ENCODE results near the gene CNNM4.

DNA sequence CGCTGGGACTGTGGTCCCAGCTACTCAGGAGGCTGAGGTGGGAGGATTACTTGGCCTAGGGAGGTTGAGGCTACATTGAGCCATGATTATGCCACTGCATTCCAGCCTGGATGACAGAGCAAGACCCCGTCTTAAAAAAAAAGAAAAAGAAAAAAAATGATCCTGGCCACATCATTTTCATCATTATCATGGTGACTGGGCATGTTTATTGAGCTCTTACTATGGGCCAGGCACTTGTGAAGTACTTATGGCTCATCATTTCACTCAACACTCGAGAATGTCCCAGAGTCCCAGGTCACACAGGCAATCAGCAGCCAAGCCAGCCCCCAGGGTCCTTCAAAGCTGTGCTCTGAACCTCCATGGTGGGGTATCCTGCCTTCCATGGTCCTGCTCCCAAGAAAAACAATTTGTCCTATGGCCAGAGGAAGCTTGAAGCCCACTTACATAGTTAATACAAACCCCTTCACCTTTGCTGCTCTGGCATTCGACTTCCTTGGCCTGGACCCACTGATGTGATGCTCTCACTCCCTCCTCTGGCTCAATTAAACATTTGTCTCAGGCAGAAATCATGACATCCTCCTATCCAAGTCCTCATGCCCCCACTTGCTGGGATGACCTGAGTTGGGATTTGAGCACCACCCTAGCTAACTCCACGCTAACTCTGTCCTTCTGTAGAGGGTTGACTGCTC lies 3.8 kb upstream of the CNNM4 start:
- TF ChIP-seq, protein P1, sequence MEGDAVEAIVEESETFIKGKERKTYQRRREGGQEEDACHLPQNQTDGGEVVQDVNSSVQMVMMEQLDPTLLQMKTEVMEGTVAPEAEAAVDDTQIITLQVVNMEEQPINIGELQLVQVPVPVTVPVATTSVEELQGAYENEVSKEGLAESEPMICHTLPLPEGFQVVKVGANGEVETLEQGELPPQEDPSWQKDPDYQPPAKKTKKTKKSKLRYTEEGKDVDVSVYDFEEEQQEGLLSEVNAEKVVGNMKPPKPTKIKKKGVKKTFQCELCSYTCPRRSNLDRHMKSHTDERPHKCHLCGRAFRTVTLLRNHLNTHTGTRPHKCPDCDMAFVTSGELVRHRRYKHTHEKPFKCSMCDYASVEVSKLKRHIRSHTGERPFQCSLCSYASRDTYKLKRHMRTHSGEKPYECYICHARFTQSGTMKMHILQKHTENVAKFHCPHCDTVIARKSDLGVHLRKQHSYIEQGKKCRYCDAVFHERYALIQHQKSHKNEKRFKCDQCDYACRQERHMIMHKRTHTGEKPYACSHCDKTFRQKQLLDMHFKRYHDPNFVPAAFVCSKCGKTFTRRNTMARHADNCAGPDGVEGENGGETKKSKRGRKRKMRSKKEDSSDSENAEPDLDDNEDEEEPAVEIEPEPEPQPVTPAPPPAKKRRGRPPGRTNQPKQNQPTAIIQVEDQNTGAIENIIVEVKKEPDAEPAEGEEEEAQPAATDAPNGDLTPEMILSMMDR (IDR thresholded peaks at IDR 0.05; ENCODE audit: low read depth, low read length), result no peak
- no peak for TF ChIP-seq EZH2phosphoT487 (IDR thresholded peaks at IDR 0.05; ENCODE audit: low read depth)

All from OCI-LY3 (cell line).